Thoracic aorta (tissue), 2 donors: Measurements from ENCODE around the gene CELF4. TPM values are rescaled to one million over a fixed set of nuclear protein-coding genes. Genes with fewer than 3 reads are reported as not detected.

Experiments used
- ATAC-seq: fragments of 150-250 bp; one replicate; pipeline ENCODE4 v1.8.0; 2017; ENCODE audit warnings: low read depth; ENCODE audit not compliant: insufficient number of reproducible peaks, low FRiP score
- DNase-seq: peaks from one replicate; pipeline ENCODE4 v3.0.0-alpha.2; 2020; ENCODE audit warnings: low spot score
- H3K27ac ChIP-seq, 2 donors: fragments of 200-600 bp; sonication (generic); 1 replicate in 1 of 2; 2 replicates in 1 of 2; pipeline ENCODE4 v1.5.1; 2016; ENCODE audit warnings: mild to moderate bottlenecking in 2 of 2, moderate library complexity in 2 of 2
- H3K27me3 ChIP-seq: fragments of 200-600 bp; sonication (generic); replicated peaks from 2 replicates; pipeline ENCODE4 v1.6.0; 2016; ENCODE audit warnings: mild to moderate bottlenecking; ENCODE audit not compliant: insufficient read depth
- H3K36me3 ChIP-seq: fragments of 200-600 bp; sonication (generic); one replicate; pipeline ENCODE4 v1.5.1; 2016
- H3K4me1 ChIP-seq, 2 donors: fragments of 200-600 bp; sonication (generic); 1 replicate in 1 of 2; 2 replicates in 1 of 2; pipeline versions ENCODE4 v1.5.1 to v1.6.0; 2016; ENCODE audit warnings: low read depth in 2 of 2, mild to moderate bottlenecking in 1 of 2; ENCODE audit not compliant: control insufficient read depth in 1 of 2
- H3K4me3 ChIP-seq: fragments of 200-600 bp; sonication (generic); 2 replicates; pipeline ENCODE4 v1.5.1; 2016; ENCODE audit warnings: mild to moderate bottlenecking
- H3K9me3 ChIP-seq: fragments of 200-600 bp; sonication (generic); 2 replicates; pipeline ENCODE4 v1.5.1; 2016
- CTCF ChIP-seq: fragments of 200-600 bp; sonication (generic); IDR thresholded peaks from one replicate; pipeline ENCODE4 v1.5.1; 2019; ENCODE audit warnings: antibody characterized with exemption
- total RNA-seq, 2 donors: library from RNA; depleted of rRNA; stranded (reverse); fragments of >200 nt; gene quantifications; one replicate each; pipeline versions ENCODE4 v1.1.0 to v1.2.3, GENCODE V29; 2016

The CELF4 gene
- total RNA-seq, 2 donors from 2014 or later: not detected

GRCh38 chr18:37553633-37554398 lies 11.8 kb downstream of the CELF4 start:
- Histone ChIP-seq H3K4me3 (no peak overlapping the region), H3K27ac (no peak overlapping the region), H3K9me3 (no peaks in the 10 kb centered on the region), H3K27me3 (no peaks in the 10 kb centered on the region), H3K36me3 (no peaks in the 10 kb centered on the region), H3K4me1 (no peaks in the 10 kb centered on the region)
- no peak for DNase-seq
- no peak for ATAC-seq
- TF ChIP-seq CTCF: no peak

DNA sequence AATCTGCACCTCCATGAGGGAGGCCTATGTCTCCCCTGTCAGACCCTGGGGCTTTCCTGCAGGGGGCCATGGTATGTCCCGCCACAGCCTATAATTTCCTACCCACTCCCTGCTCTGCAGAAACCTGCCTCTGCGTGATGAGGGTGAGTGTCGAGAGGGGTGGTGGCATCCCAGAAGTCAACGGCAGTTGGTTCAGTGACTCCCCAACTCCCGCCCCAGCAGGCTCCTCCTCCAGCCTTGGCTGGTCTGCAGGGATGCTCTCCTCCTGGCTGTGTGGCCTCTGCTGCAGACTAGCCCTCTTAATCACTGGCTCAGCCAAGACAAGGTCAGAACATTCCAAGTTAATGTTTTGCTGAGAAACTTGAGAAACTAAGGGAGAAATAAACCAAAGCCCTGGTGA lies 13.3 kb downstream of the CELF4 start:
- Histone ChIP-seq H3K36me3 (no peaks in the 10 kb centered on the region), H3K27ac (no peak overlapping the region), H3K4me3 (no peak overlapping the region), H3K27me3 (no peaks in the 10 kb centered on the region), H3K9me3 (no peaks in the 10 kb centered on the region), H3K4me1 (no peaks in the 10 kb centered on the region)
- ATAC-seq (no peak), DNase-seq (no peak)
- no peak for TF ChIP-seq CTCF

DNA sequence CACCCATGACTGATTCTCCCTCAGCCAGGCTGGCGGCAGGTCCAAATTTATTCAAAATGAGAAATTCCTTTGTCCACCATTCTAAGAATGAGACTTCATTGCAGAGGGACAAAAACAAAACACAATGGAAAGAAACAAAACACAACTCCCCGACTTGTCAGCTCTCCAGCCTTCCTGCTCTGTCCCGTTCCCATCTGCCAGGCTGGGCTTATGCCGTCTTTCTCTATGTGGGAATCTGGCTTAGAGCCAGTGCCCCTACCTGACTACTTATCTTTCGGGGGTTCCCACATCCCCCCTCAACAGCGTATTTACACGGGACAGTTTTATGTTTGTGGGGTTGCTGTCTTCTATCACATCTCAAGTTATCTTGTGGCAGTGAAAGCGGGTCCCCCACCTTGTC lies 13.8 kb downstream of the CELF4 start:
- Histone ChIP-seq H3K27ac (no peak overlapping the region), H3K36me3 (no peaks in the 10 kb centered on the region), H3K27me3 (no peaks in the 10 kb centered on the region), H3K9me3 (no peaks in the 10 kb centered on the region), H3K4me3 (no peak overlapping the region), H3K4me1 (no peaks in the 10 kb centered on the region)
- ATAC-seq: no peak
- DNase-seq: no peak
- TF ChIP-seq CTCF: no peak

- no peak for DNase-seq
- Histone ChIP-seq H3K9me3 (no peaks in the 10 kb centered on the region), H3K27me3 (no peaks in the 10 kb centered on the region), H3K4me1 (no peaks in the 10 kb centered on the region), H3K36me3 (no peaks in the 10 kb centered on the region), H3K4me3 (no peak overlapping the region), H3K27ac (no peak overlapping the region)
- ATAC-seq: no peak
- no peak for TF ChIP-seq CTCF
Observed at GRCh38 chr18:37551249-37551648, 14.3 kb downstream of the CELF4 start.

- Histone ChIP-seq H3K27ac (no peak overlapping the region), H3K4me1 (no peaks in the 10 kb centered on the region), H3K36me3 (no peaks in the 10 kb centered on the region), H3K27me3 (no peaks in the 10 kb centered on the region), H3K9me3 (no peaks in the 10 kb centered on the region), H3K4me3 (no peak overlapping the region)
- TF ChIP-seq CTCF: no peak
- DNase-seq: no peak
- ATAC-seq: no peak
Observed at GRCh38 chr18:37550118-37550875, 15.3 kb downstream of the CELF4 start.
